Natural killer cell (primary cell): ENCODE measurements around the gene RGS19. TPM values are rescaled to one million over a fixed set of nuclear protein-coding genes. Genes with fewer than 3 reads are reported as not detected.

Experiments
- ATAC-seq, 3 donors: fragments of 150-1000 bp in 2 of 3; fragments of 200-7000 bp in 1 of 3; cut with Tn5 transposase; 1 replicate in 1 of 3; 2 replicates in 2 of 3; pipeline ENCODE4 v1.10.0; 2021; ENCODE audit warnings: mild to moderate bottlenecking in 2 of 3, moderate library complexity in 2 of 3
- DNase-seq, 2 donors: peaks; one replicate each; pipeline versions ENCODE4 v3.0.0 to v3.0.0-alpha.2; 2013 to 2021; ENCODE audit warnings: mixed read lengths in 1 of 2
- H3K27ac ChIP-seq: one replicate; pipeline ENCODE4 v1.5.1; 2013; ENCODE audit warnings: mild to moderate bottlenecking, low read length
- H3K27me3 ChIP-seq: one replicate; pipeline ENCODE4 v1.6.1; 2013; ENCODE audit warnings: low read length; ENCODE audit not compliant: control insufficient read depth, insufficient read depth
- H3K36me3 ChIP-seq: one replicate; pipeline ENCODE4 v1.6.1; 2013; ENCODE audit warnings: low read length; ENCODE audit not compliant: control insufficient read depth, insufficient read depth
- H3K4me1 ChIP-seq: one replicate; pipeline ENCODE4 v1.6.1; 2013; ENCODE audit warnings: low read length; ENCODE audit not compliant: control insufficient read depth, insufficient read depth
- H3K4me3 ChIP-seq: one replicate; pipeline ENCODE4 v1.5.1; 2013; ENCODE audit warnings: low read length
- H3K9me3 ChIP-seq: one replicate; pipeline ENCODE4 v1.6.1; 2013; ENCODE audit warnings: low read length; ENCODE audit not compliant: control insufficient read depth, insufficient read depth
- H3K27ac Mint-ChIP-seq, 2 donors: one replicate each; pipeline ENCODE4 v1.8.0; 2022; ENCODE audit warnings: mild to moderate bottlenecking in 2 of 2, mixed read lengths in 2 of 2, moderate library complexity in 1 of 2
- H3K27me3 Mint-ChIP-seq, 2 donors: one replicate each; pipeline ENCODE4 v1.8.0; 2022; ENCODE audit warnings: low read depth in 2 of 2, mixed read lengths in 2 of 2
- H3K36me3 Mint-ChIP-seq: one replicate; pipeline ENCODE4 v1.8.0; 2022; ENCODE audit warnings: mixed read lengths
- H3K4me1 Mint-ChIP-seq, 2 donors: one replicate each; pipeline ENCODE4 v1.8.0; 2022; ENCODE audit warnings: mixed read lengths in 2 of 2
- H3K4me3 Mint-ChIP-seq: one replicate; pipeline ENCODE4 v1.8.0; 2022; ENCODE audit warnings: mild to moderate bottlenecking, moderate library complexity, mixed read lengths
- H3K9me3 Mint-ChIP-seq, 2 donors: one replicate each; pipeline ENCODE4 v1.8.0; 2022; ENCODE audit warnings: mixed read lengths in 2 of 2
- WGBS: methylation state at CpG from one replicate; pipeline ENCODE4 v1.1.7; 2013; ENCODE audit warnings: missing lambda C conversion rate; ENCODE audit not compliant: insufficient coverage; 5-methylcytosine and 5-hydroxymethylcytosine counted together
- intact Hi-C: fragments of 100-400 bp; cut with micrococcal nuclease; formaldehyde crosslinking; loops from one replicate; pipeline ENCODE4 v1.14.2; 2022
- total RNA-seq, 4 donors: library from RNA; stranded (reverse); fragments of 120-200 nt in 1 of 4; gene quantifications; one replicate each; pipeline versions ENCODE4 v1.2.3 to v1.2.4, GENCODE V29; 2013 to 2022
- TF ChIP-seq, protein P1 (sequence below): fragments of 200-600 bp; IDR thresholded peaks from one replicate; pipeline ENCODE4 v1.8.0; 2022; ENCODE audit warnings: antibody characterized with exemption

RGS19 gene
- total RNA-seq, 3 donors from 2014 or later (not counting 1 experiment from before 2014, with no cell fraction given), result 61.9 to 76.4 (median 68.2) TPM

DNA sequence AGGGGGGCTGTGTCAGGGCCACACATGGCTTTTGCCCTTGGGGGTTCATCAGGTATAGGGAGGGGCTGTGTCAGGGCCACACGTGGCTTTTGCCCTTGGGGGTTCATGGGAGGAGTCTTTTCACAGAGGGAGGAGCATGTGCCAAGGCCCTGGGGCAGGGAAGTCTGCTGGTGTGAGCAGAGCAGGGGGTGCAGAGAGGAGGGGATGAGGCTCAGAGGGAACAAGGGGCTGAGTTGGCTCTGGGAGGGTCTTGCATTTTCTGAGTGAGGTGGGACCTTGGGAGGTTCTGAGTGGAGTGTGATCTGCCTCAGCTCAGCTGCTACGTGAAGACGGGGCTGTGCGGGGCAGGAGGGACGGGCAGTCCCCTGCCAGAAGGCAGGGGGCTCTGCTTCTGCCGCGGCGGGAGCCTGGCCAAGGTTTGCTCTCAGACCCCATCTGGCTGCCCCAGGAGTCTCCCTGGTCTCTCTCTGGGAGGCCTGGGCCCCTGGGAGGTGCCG lies 23.9 kb downstream of the RGS19 start:
- Histone ChIP-seq H3K4me1 (peaks cover 17% of the 10 kb centered on the region), H3K9me3 (no peaks in the 10 kb centered on the region), H3K36me3 (no peaks in the 10 kb centered on the region), H3K27me3 (peaks cover 18% of the 10 kb centered on the region), H3K27ac (no peak overlapping the region), H3K4me3 (no peak overlapping the region)
- Mint-ChIP-seq H3K4me3 (no peak overlapping the region), H3K36me3 (no peaks in the 10 kb centered on the region), H3K27me3 (peaks cover 0 to 18% of the 10 kb centered on the region in 2 donors), H3K9me3 (no peaks in the 10 kb centered on the region), H3K4me1 (peaks cover 9 to 22% of the 10 kb centered on the region in 2 donors), H3K27ac (no peak overlapping the region)
- ATAC-seq, result no peak
- intact Hi-C loops, result no loop called here
- 87% methylated on average over 9 of the region's 9 CpGs for WGBS
- TF ChIP-seq, protein P1, sequence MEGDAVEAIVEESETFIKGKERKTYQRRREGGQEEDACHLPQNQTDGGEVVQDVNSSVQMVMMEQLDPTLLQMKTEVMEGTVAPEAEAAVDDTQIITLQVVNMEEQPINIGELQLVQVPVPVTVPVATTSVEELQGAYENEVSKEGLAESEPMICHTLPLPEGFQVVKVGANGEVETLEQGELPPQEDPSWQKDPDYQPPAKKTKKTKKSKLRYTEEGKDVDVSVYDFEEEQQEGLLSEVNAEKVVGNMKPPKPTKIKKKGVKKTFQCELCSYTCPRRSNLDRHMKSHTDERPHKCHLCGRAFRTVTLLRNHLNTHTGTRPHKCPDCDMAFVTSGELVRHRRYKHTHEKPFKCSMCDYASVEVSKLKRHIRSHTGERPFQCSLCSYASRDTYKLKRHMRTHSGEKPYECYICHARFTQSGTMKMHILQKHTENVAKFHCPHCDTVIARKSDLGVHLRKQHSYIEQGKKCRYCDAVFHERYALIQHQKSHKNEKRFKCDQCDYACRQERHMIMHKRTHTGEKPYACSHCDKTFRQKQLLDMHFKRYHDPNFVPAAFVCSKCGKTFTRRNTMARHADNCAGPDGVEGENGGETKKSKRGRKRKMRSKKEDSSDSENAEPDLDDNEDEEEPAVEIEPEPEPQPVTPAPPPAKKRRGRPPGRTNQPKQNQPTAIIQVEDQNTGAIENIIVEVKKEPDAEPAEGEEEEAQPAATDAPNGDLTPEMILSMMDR, result no peak
- no peak for DNase-seq

DNA sequence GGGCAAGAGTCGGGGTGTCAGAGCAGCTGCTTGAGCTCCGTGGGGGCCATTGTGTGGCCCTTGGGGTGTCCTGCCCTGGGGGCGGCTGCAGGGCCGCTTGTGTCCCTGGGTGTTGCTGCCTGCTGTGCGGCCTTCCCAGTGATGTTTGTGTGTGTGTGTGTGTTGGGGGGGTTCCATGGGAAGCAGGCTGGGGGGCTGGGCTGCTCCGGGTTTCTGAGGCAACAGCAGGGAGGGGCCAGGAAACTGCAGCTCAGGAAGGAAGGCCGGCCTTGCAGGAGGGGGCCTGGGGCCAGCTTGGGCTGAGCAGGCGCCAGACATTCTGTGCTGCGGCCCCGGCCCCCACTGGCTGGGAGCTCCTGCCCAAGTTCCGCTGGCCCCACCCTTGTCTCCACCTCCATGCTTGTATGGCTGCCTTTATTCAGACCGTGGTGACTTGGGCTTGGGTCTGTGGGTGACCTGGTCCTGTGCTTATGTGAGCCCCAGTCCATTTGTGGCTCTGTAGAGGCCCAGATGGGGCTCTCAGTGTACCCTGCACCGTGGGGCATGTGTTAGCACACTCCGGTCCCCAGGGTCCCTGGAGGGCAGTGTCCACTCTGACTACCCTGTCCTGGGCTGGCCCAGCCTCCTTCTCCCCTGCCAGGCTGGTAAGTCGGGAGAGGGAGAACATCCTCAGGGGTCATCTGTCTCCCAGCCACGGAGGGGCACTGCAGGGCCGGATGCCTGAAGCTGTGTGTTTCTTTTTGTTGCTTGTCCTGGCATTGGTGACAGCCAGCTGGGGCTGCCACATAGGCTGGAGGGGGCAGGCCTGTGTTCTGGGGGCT lies 25.3 kb downstream of the RGS19 start:
- peaks cover 26% of the 10 kb centered on the region for H3K27me3 ChIP-seq
- intact Hi-C loops, result no loop called here
- H3K9me3 ChIP-seq, result no peaks in the 10 kb centered on the region
- H3K4me3 ChIP-seq, result no peak overlapping the region
- WGBS, result 35% methylated on average over 17 of the region's 17 CpGs
- H3K27ac ChIP-seq, result no peak overlapping the region
- H3K36me3 ChIP-seq, result no peaks in the 10 kb centered on the region
- H3K4me1 Mint-ChIP-seq, result peaks cover 9 to 22% of the 10 kb centered on the region in 2 donors
- H3K4me3 Mint-ChIP-seq, result no peak overlapping the region
- H3K27me3 Mint-ChIP-seq, result peaks cover 0 to 20% of the 10 kb centered on the region in 2 donors
- no peaks in the 10 kb centered on the region for H3K9me3 Mint-ChIP-seq
- no peak for ATAC-seq
- H3K36me3 Mint-ChIP-seq, result no peaks in the 10 kb centered on the region
- DNase-seq, result no peak
- H3K27ac Mint-ChIP-seq, result no peak overlapping the region
- H3K4me1 ChIP-seq, result peaks cover 24% of the 10 kb centered on the region
- TF ChIP-seq, protein P1, result no peak

DNA sequence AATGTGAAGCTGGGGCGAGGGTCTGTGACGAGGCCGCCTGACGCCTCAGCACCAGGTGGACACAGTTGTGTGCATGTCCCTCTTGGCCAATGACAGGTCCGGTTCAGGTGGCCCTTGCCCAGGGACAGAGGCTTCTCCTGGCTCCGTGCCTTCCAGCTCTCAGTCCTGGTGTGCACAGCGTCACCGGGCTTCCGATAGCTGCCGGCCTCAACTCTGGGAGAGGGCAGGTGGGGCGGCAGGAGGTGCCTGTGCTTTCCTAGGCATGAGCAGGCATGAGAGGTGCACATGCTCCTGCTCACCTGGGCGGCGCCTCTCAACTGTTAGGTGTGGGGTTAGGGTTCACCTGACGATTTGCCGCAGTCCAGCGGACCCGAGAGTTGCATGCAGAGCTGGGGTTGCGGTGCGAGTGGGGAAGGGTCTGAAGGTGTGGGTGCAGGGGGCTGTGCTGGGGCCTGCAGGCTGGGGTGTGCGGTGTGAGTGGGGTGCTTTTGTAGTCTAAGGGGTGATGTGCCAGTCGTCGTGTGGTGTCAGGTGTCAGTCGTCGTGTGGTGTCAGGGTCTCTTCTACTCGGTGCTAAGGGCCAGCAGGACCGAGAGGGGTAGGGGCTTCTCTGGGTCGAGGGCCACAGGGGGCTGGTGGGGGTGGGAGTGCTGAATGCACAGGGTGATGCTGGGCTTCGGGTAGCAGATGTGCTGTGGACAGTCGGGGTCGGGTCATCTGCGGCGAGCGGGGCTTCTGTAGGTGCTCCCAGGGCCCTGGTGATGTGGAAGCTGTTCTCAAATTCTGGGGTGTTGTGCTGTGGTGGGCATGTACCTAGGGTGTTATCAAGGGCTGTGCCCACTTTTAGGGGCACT lies 26.1 kb downstream of the RGS19 start:
- H3K27me3 Mint-ChIP-seq, result peaks cover 0 to 20% of the 10 kb centered on the region in 2 donors
- ATAC-seq (no peak), DNase-seq (no peak)
- Histone ChIP-seq H3K27me3 (peaks cover 26% of the 10 kb centered on the region), H3K9me3 (no peaks in the 10 kb centered on the region), H3K36me3 (no peaks in the 10 kb centered on the region), H3K4me1 (peaks cover 21% of the 10 kb centered on the region), H3K27ac (no peak overlapping the region), H3K4me3 (no peak overlapping the region)
- peaks cover 9 to 20% of the 10 kb centered on the region in 2 donors for H3K4me1 Mint-ChIP-seq
- H3K27ac Mint-ChIP-seq, result no peak overlapping the region
- 88% methylated on average over 33 of the region's 33 CpGs for WGBS
- intact Hi-C loops, result no loop called here
- no peak overlapping the region for H3K4me3 Mint-ChIP-seq
- H3K36me3 Mint-ChIP-seq, result no peaks in the 10 kb centered on the region
- H3K9me3 Mint-ChIP-seq, result no peaks in the 10 kb centered on the region
- TF ChIP-seq, protein P1, result no peak
